K562 (cell line): Measurements from ENCODE around the gene CEP70. TPM values are rescaled to one million over a fixed set of nuclear protein-coding genes. Genes with fewer than 3 reads are reported as not detected.

Experiments
- ATAC-seq: fragments of 200-7000 bp; cut with Tn5 transposase; 3 replicates; pipeline ENCODE4 v1.9.1; 2020; ENCODE audit warnings: moderate library complexity
- BruUV-seq: library from RNA; stranded (reverse); fragments of 400-500 nt; replicated peaks from 2 replicates; lab custom pipeline; 2021; lab: Mats Ljungman, UMichigan
- CTCF ChIA-PET: fragments of 300-600 bp; formaldehyde crosslinking; extraction: SDS; loops from one replicate; lab custom pipeline; 2021; ENCODE audit warnings: low intra/inter-chr PET ratio; lab: Yijun Ruan, JAX
- POLR2A ChIA-PET: fragments of 300-600, 350-650 bp; sonication (Branson Sonifier 250); formaldehyde crosslinking; extraction: SDS; loops from one replicate; lab custom pipeline; 2021; ENCODE audit warnings: antibody characterized with exemption, inconsistent platforms; lab: Yijun Ruan, JAX
- DNase-seq, 4 experiments: peaks; one replicate each; pipeline versions ENCODE4 v3.0.0 to v3.0.0-alpha.2; 2011 to 2018; ENCODE audit warnings: low spot score in 3 of 4, mixed read lengths in 3 of 4; ENCODE audit errors: extremely low read depth in 1 of 4
- FAIRE-seq: peaks from 2 replicates; lab custom pipeline; 2011; peaks lifted over from hg19 to GRCh38; lab: Jason Lieb, UNC
- H2AFZ ChIP-seq: 2 replicates; pipeline ENCODE4 v1.6.0; 2011; ENCODE audit warnings: low read depth, low read length, control low read depth, inconsistent platforms
- H3K27ac ChIP-seq: fragments of 200-600 bp; 3 replicates; pipeline ENCODE4 v1.8.0; 2011; ENCODE audit warnings: low read depth, mild to moderate bottlenecking, control low read depth, inconsistent platforms, low read length, moderate library complexity, mixed read lengths; ENCODE audit errors: extremely low read depth
- H3K27me3 ChIP-seq, 2 experiments: fragments of 300-600 bp in 1 of 2; 2 replicates in 1 of 2; 3 replicates in 1 of 2; pipeline versions ENCODE4 v1.6.0 to v1.8.0; 2011; ENCODE audit warnings: inconsistent platforms in 2 of 2, low read length in 2 of 2, mild to moderate bottlenecking in 1 of 2, mixed read lengths in 1 of 2, moderate library complexity in 1 of 2; ENCODE audit not compliant: control insufficient read depth in 2 of 2, insufficient read depth in 2 of 2
- H3K36me3 ChIP-seq: fragments of 300-600 bp; 3 replicates; pipeline ENCODE4 v1.8.0; 2011; ENCODE audit warnings: mild to moderate bottlenecking, low read length, inconsistent platforms; ENCODE audit not compliant: control insufficient read depth, insufficient read depth
- H3K4me1 ChIP-seq, 2 experiments: fragments of 200-600 bp in 1 of 2; replicated peaks in 1 of 2; 2 replicates in 1 of 2; 3 replicates in 1 of 2; pipeline versions ENCODE4 v1.5.1 to v1.8.0; 2011; ENCODE audit warnings: inconsistent platforms in 2 of 2, low read length in 2 of 2, mild to moderate bottlenecking in 1 of 2, mixed read lengths in 1 of 2, moderate library complexity in 1 of 2; ENCODE audit not compliant: control insufficient read depth in 2 of 2, insufficient read depth in 2 of 2
- H3K4me2 ChIP-seq: 2 replicates; pipeline ENCODE4 v1.6.1; 2011; ENCODE audit warnings: low read length, control low read depth, inconsistent platforms, mixed read lengths; ENCODE audit not compliant: insufficient read depth
- H3K4me3 ChIP-seq: fragments of 200-600 bp; sonication (generic), shearing (Covaris generic); 2 replicates; pipeline ENCODE4 v1.5.1; 2016; ENCODE audit warnings: control low read depth, inconsistent platforms
- H3K79me2 ChIP-seq: fragments of 200-600 bp; 3 replicates; pipeline ENCODE4 v1.8.0; 2011; ENCODE audit warnings: low read length, inconsistent platforms; ENCODE audit not compliant: control insufficient read depth, insufficient read depth
- H3K9ac ChIP-seq, 2 experiments: 2 replicates each; pipeline versions ENCODE4 v1.6.0 to v1.6.1; 2011; ENCODE audit warnings: low read depth in 2 of 2, low read length in 2 of 2, control low read depth in 1 of 2, inconsistent platforms in 1 of 2, mild to moderate bottlenecking in 1 of 2, mixed read lengths in 1 of 2; ENCODE audit not compliant: insufficient read depth in 1 of 2
- H3K9me1 ChIP-seq: one replicate; pipeline ENCODE4 v1.6.0; 2011; ENCODE audit warnings: inconsistent platforms, mild to moderate bottlenecking, low read length, moderate library complexity; ENCODE audit not compliant: control insufficient read depth, insufficient read depth
- H3K9me3 ChIP-seq: replicated peaks from 2 replicates; pipeline ENCODE4 v1.5.1; 2011; ENCODE audit warnings: low read depth, low read length, inconsistent platforms; ENCODE audit not compliant: control insufficient read depth, insufficient read depth
- H4K20me1 ChIP-seq: replicated peaks from 2 replicates; pipeline ENCODE4 v1.6.1; 2011; ENCODE audit warnings: low read length, inconsistent platforms, mixed read lengths; ENCODE audit not compliant: control insufficient read depth, insufficient read depth
- CREBBP ChIP-seq: IDR thresholded peaks from one replicate; pipeline ENCODE4 v1.6.1; 2012; ENCODE audit warnings: low read depth, mild to moderate bottlenecking, control low read depth, inconsistent platforms, low read length
- FOXJ3 ChIP-seq: sonication (generic); formaldehyde crosslinking; IDR thresholded peaks from 2 replicates; pipeline ENCODE4 v1.4.0; 2020; ENCODE audit warnings: mild to moderate bottlenecking, missing genetic modification reagents
- HSF4 ChIP-seq: fragments of 250-450 bp; sonication (Bioruptor Pico); IDR thresholded peaks from 2 replicates; pipeline ENCODE4 v2.1.2; 2022; ENCODE audit warnings: mild to moderate bottlenecking, moderate library complexity, borderline replicate concordance
- MCM2 ChIP-seq: fragments of 450-650 bp; IDR thresholded peaks from 2 replicates; pipeline ENCODE4 v1.6.1; 2017; ENCODE audit warnings: low read depth, mild to moderate bottlenecking
- MGA ChIP-seq: fragments of 450-650 bp; IDR thresholded peaks from 2 replicates; pipeline ENCODE4 v1.6.1; 2016; ENCODE audit warnings: mild to moderate bottlenecking, moderate library complexity
- SMARCA5 ChIP-seq: fragments of 450-650 bp; IDR thresholded peaks from 2 replicates; pipeline ENCODE4 v1.6.1; 2016
- SMARCB1 ChIP-seq: IDR thresholded peaks from 2 replicates; pipeline ENCODE4 v1.6.1; 2011; ENCODE audit warnings: improper control_type of control experiment, low read depth; ENCODE audit not compliant: insufficient read length
- ZNF311 ChIP-seq: fragments of 250-450 bp; sonication (Bioruptor Pico); IDR thresholded peaks from 2 replicates; pipeline ENCODE4 v1.4.0; 2020; ENCODE audit warnings: mild to moderate bottlenecking, moderate library complexity
- WGBS: fragments of 100-300 bp; shearing (Covaris generic); methylation state at CpG from one replicate; pipeline ENCODE4 v1.1.6; 2016; ENCODE audit warnings: low coverage, mixed read lengths; ENCODE audit not compliant: insufficient coverage; ENCODE audit errors: missing lambda C conversion rate; 5-methylcytosine and 5-hydroxymethylcytosine counted together
- in situ Hi-C: fragments of 300-500 bp; cut with MboI; formaldehyde crosslinking; loops from 4 replicates; pipeline ENCODE4 v1.15.0; 2018; ENCODE audit warnings: inconsistent platforms, mixed read lengths
- intact Hi-C: fragments of 100-400 bp; cut with micrococcal nuclease; formaldehyde crosslinking; loops from 2 replicates; pipeline ENCODE4 v1.14.2; 2022
- polyA plus RNA-seq, 8 experiments: library from polyadenylated mRNA; depleted of rRNA in 4 of 8; stranded (reverse) in 5 of 8; unstranded in 3 of 8; fragments of >200 nt; fragmentation: Nextera tagmentation in 2 of 8; fragmentation: Illumina TruSeq in 1 of 8; extraction: Ambion mirVana in 2 of 8; extraction: Trizol in 1 of 8; gene quantifications; 2 replicates each; pipeline versions ENCODE4 v1.2.1 to v1.2.3, GENCODE V29; 2011 to 2014; ENCODE audit warnings: inconsistent platforms in 1 of 8, missing spikeins in 1 of 8
- total RNA-seq, 7 experiments: library from RNA; depleted of rRNA in 6 of 7; stranded (reverse); fragments of >200 nt in 6 of 7; fragmentation: Illumina TruSeq in 2 of 7; extraction: Trizol in 2 of 7; gene quantifications; 2 replicates each; pipeline versions ENCODE4 v1.2.1 to v1.2.3, GENCODE V29; 2011 to 2021; ENCODE audit warnings: low replicate concordance in 1 of 7

Gene CEP70
- total and polyA plus RNA-seq, 9 of the 15 experiments (the other 6 are each of a cell fraction or from before 2014, with no cell fraction given): 16.1 to 31.5 (median 23.4) TPM

DNA sequence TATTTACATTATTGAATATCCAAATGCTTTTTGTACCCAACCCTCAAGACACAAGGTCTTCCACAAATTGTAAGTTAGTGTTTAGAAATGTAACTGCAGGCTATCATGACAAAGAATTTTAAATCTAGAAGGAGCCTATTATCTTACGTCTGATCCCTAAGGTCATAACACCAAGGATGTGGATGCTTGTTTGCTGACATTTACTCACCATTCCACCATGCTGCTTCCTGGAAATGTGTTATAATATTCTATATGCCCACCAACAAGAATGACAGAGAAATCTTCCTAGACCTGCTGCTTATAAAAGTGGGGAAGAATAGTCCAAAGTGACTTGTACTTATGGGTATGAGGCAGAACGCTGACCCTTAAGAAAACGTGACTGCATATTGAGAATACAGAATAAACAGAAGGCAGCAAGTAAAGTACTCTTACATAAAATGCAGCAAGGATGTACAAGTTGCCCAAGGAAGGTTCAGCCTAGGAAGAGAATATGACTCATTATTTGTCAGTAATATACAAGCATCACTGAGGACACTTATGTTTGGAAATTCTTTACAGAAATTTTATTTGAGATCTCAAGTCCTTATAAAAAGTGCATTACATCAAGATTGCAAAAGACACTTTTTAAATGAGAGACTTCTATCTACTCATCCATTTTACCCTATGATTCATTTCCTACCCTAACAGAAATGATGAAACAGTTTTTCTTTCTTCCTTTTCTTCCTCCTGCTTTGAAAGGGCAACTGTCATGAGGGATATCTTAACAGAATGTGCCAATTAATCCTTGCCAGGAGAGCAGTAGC is 100.1 kb downstream of the CEP70 start:
- CTCF ChIA-PET: no interaction called here
- in situ Hi-C loops: no loop called here
- no peak overlapping the region for H2AFZ ChIP-seq
- no TSS peak for BruUV-seq
- no peaks in the 10 kb centered on the region for H3K27me3 ChIP-seq
- H3K4me3 ChIP-seq: no peak overlapping the region
- no peak overlapping the region for H3K4me2 ChIP-seq
- no peaks in the 10 kb centered on the region for H3K79me2 ChIP-seq
- H3K4me1 ChIP-seq: no peaks in the 10 kb centered on the region
- DNase-seq: no peak
- no peaks in the 10 kb centered on the region for H3K9me1 ChIP-seq
- intact Hi-C loops: no loop called here
- H3K9ac ChIP-seq: no peak overlapping the region
- no peak for ATAC-seq
- no peak for FAIRE-seq
- TF ChIP-seq MGA: no peak
- no peak for TF ChIP-seq CREBBP
- no peak for TF ChIP-seq SMARCA5
- no peak for TF ChIP-seq MCM2
- TF ChIP-seq HSF4 (CRISPR knock-in tag): no peak
- TF ChIP-seq FOXJ3: no peak
- TF ChIP-seq ZNF311 (CRISPR knock-in tag): no peak
- TF ChIP-seq SMARCB1: no peak
- no peaks in the 10 kb centered on the region for H4K20me1 ChIP-seq
- no peaks in the 10 kb centered on the region; the same call in 1 of the 2 replicates for H3K9me3 ChIP-seq
- POLR2A ChIA-PET: no interaction called here
- no peaks in the 10 kb centered on the region for H3K36me3 ChIP-seq
- 58% methylated on average over 3 of the region's 3 CpGs for WGBS
- H3K27ac ChIP-seq: no peak overlapping the region
